ENCODE data around the gene EML4. TPM values are rescaled to one million over a fixed set of nuclear protein-coding genes. Genes with fewer than 3 reads are reported as not detected.

Gene EML4
- polyA plus RNA-seq, 1 donor (not counting 4 experiments of a cell fraction or from before 2014, with no cell fraction given): 36.4 TPM

- H3K4me1 ChIP-seq (ENCODE audit: control insufficient read depth, extremely low read depth, insufficient read depth, low read length): no peaks in the 10 kb centered on the region
- dilution Hi-C loops (cut with MboI; ENCODE audit: extremely low pct_ligation_motif_present, low sequenced_read_pairs): no loop called here
- no peaks in the 10 kb centered on the region for H3K9me3 ChIP-seq (ENCODE audit: control insufficient read depth, low read depth, low read length)
- DNase-seq (ENCODE audit: low read depth, low spot score) (no peak), FAIRE-seq (no peak)
- peaks cover 2 to 8% of the 10 kb centered on the region in 2 experiments for H3K36me3 ChIP-seq (ENCODE audit: control insufficient read depth in 2 of 2, extremely low read depth in 1 of 2, insufficient read depth in 2 of 2, low read length in 2 of 2)
- H3K27ac ChIP-seq (ENCODE audit: control insufficient read depth, insufficient read depth, low read length): no peak overlapping the region
- H3K4me2 ChIP-seq (ENCODE audit: control insufficient read depth, extremely low read depth, insufficient read depth, low read depth, low read length): no peak overlapping the region
- H3K9me1 ChIP-seq (ENCODE audit: control insufficient read depth, extremely low read depth, insufficient read depth, low read length): no peaks in the 10 kb centered on the region
- H4K20me1 ChIP-seq (ENCODE audit: control insufficient read depth, extremely low read depth, insufficient read depth, low read length): no peaks in the 10 kb centered on the region
- no peak overlapping the region for H2AFZ ChIP-seq (ENCODE audit: control insufficient read depth, low read length)
- no peak overlapping the region for H3K4me3 ChIP-seq (ENCODE audit: control insufficient read depth in 2 of 3, extremely low read depth in 1 of 3, insufficient read depth in 2 of 3, low read depth in 1 of 3, low read length in 3 of 3)
- H3K79me2 ChIP-seq (ENCODE audit: control insufficient read depth, insufficient read depth, low read length): no peaks in the 10 kb centered on the region
- H3K27me3 ChIP-seq (ENCODE audit: control insufficient read depth, extremely low read depth, insufficient read depth, low read length): no peaks in the 10 kb centered on the region
- no peak overlapping the region for H3K9ac ChIP-seq (ENCODE audit: control insufficient read depth, extremely low read depth, insufficient read depth, low read length)
- TF ChIP-seq EZH2 (IDR thresholded peaks at IDR 0.05; ENCODE audit: low read length): no peak
These were observed 129.0 kb downstream of the EML4 start for GRCh38 chr2:42298132-42298531.

- FAIRE-seq (no peak), DNase-seq (ENCODE audit: low read depth, low spot score) (no peak)
- Histone ChIP-seq H4K20me1 (ENCODE audit: control insufficient read depth, extremely low read depth, insufficient read depth, low read length) (no peaks in the 10 kb centered on the region), H3K4me3 (ENCODE audit: control insufficient read depth in 2 of 3, extremely low read depth in 1 of 3, insufficient read depth in 2 of 3, low read depth in 1 of 3, low read length in 3 of 3) (no peak overlapping the region), H3K79me2 (ENCODE audit: control insufficient read depth, insufficient read depth, low read length) (no peaks in the 10 kb centered on the region), H3K4me1 (ENCODE audit: control insufficient read depth, extremely low read depth, insufficient read depth, low read length) (no peaks in the 10 kb centered on the region), H3K27me3 (ENCODE audit: control insufficient read depth, extremely low read depth, insufficient read depth, low read length) (no peaks in the 10 kb centered on the region), H3K9ac (ENCODE audit: control insufficient read depth, extremely low read depth, insufficient read depth, low read length) (no peak overlapping the region), H2AFZ (ENCODE audit: control insufficient read depth, low read length) (no peak overlapping the region), H3K9me3 (ENCODE audit: control insufficient read depth, low read depth, low read length) (no peaks in the 10 kb centered on the region), H3K4me2 (ENCODE audit: control insufficient read depth, extremely low read depth, insufficient read depth, low read depth, low read length) (no peak overlapping the region), H3K36me3 (ENCODE audit: control insufficient read depth in 2 of 2, extremely low read depth in 1 of 2, insufficient read depth in 2 of 2, low read length in 2 of 2) (peaks cover 4 to 8% of the 10 kb centered on the region in 2 experiments), H3K9me1 (ENCODE audit: control insufficient read depth, extremely low read depth, insufficient read depth, low read length) (no peaks in the 10 kb centered on the region), H3K27ac (ENCODE audit: control insufficient read depth, insufficient read depth, low read length) (no peak overlapping the region)
- TF ChIP-seq CTCF (optimal IDR thresholded peaks at IDR 0.05 in 1 of 3, IDR thresholded peaks at IDR 0.05 in 1 of 3, conservative IDR thresholded peaks at IDR 0.05 in 1 of 3; ENCODE audit: extremely low read depth in 1 of 3, insufficient read depth in 2 of 3, low read length in 3 of 3): no peak
- dilution Hi-C loops (cut with MboI; ENCODE audit: extremely low pct_ligation_motif_present, low sequenced_read_pairs): no loop called here
These were observed 130.0 kb downstream of the EML4 start for GRCh38 chr2:42298996-42299754.

DNA sequence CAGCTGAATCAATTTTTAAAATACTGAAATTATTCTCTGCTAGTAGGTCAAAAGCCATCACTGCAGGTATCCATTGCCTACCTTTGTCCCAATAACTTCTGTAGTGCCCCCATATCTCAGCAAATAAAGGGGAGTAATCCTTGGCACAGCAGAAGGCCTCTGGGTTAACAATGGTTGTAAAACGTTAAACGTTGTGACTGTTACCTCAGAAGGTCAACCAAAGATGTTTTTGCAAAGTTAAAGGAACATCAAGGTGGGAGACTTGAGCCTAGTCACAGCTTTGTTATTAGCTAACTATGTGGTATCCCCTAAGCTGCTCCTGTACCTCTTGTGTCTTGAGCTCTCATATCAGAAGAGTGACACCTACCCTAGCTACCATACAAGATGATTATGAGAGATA, 131.4 kb downstream of the EML4 start:
- Histone ChIP-seq H3K9me3 (ENCODE audit: control insufficient read depth, low read depth, low read length) (no peaks in the 10 kb centered on the region), H3K9me1 (ENCODE audit: control insufficient read depth, extremely low read depth, insufficient read depth, low read length) (no peaks in the 10 kb centered on the region), H3K27me3 (ENCODE audit: control insufficient read depth, extremely low read depth, insufficient read depth, low read length) (no peaks in the 10 kb centered on the region), H2AFZ (ENCODE audit: control insufficient read depth, low read length) (no peak overlapping the region), H3K9ac (ENCODE audit: control insufficient read depth, extremely low read depth, insufficient read depth, low read length) (no peak overlapping the region), H3K27ac (ENCODE audit: control insufficient read depth, insufficient read depth, low read length) (no peak overlapping the region), H4K20me1 (ENCODE audit: control insufficient read depth, extremely low read depth, insufficient read depth, low read length) (no peaks in the 10 kb centered on the region), H3K4me3 (ENCODE audit: control insufficient read depth in 2 of 3, extremely low read depth in 1 of 3, insufficient read depth in 2 of 3, low read depth in 1 of 3, low read length in 3 of 3) (no peak overlapping the region), H3K4me2 (ENCODE audit: control insufficient read depth, extremely low read depth, insufficient read depth, low read depth, low read length) (no peak overlapping the region), H3K36me3 (ENCODE audit: control insufficient read depth in 2 of 2, extremely low read depth in 1 of 2, insufficient read depth in 2 of 2, low read length in 2 of 2) (peaks cover 0 to 4% of the 10 kb centered on the region in 2 experiments), H3K4me1 (ENCODE audit: control insufficient read depth, extremely low read depth, insufficient read depth, low read length) (no peaks in the 10 kb centered on the region), H3K79me2 (ENCODE audit: control insufficient read depth, insufficient read depth, low read length) (no peaks in the 10 kb centered on the region)
- TF ChIP-seq EZH2 (IDR thresholded peaks at IDR 0.05; ENCODE audit: low read length) (no peak), CTCF (optimal IDR thresholded peaks at IDR 0.05 in 1 of 3, IDR thresholded peaks at IDR 0.05 in 1 of 3, conservative IDR thresholded peaks at IDR 0.05 in 1 of 3; ENCODE audit: extremely low read depth in 1 of 3, insufficient read depth in 2 of 3, low read length in 3 of 3) (no peak)
- no peak for FAIRE-seq
- dilution Hi-C loops (cut with MboI; ENCODE audit: extremely low pct_ligation_motif_present, low sequenced_read_pairs): no loop called here
- no peak for DNase-seq (ENCODE audit: low read depth, low spot score)

All from keratinocyte (primary cell).